IPS-20b (cell line): ENCODE results near the gene PARP12.

Experiments used
- H3K27ac ChIP-seq: one replicate; pipeline ENCODE4 v1.5.1; 2013; ENCODE audit warnings: low read length
- H3K27me3 ChIP-seq: 2 replicates; pipeline ENCODE4 v1.6.1; 2013; ENCODE audit warnings: mild to moderate bottlenecking, low read length, inconsistent platforms; ENCODE audit not compliant: insufficient read depth
- H3K36me3 ChIP-seq: 2 replicates; pipeline ENCODE4 v1.6.1; 2013; ENCODE audit warnings: low read depth, mild to moderate bottlenecking, inconsistent platforms, low read length, moderate library complexity; ENCODE audit not compliant: insufficient read depth
- H3K4me1 ChIP-seq: 2 replicates; pipeline ENCODE4 v1.6.1; 2013; ENCODE audit warnings: mild to moderate bottlenecking, control low read depth, inconsistent platforms, low read length, moderate library complexity; ENCODE audit not compliant: insufficient read depth
- H3K4me3 ChIP-seq: 2 replicates; pipeline ENCODE4 v1.5.1; 2013; ENCODE audit warnings: mild to moderate bottlenecking, low read length, inconsistent platforms
- H3K9ac ChIP-seq: 2 replicates; pipeline ENCODE4 v1.6.1; 2013; ENCODE audit warnings: low read depth, mild to moderate bottlenecking, inconsistent platforms, low read length, moderate library complexity
- H3K9me3 ChIP-seq: 2 replicates; pipeline ENCODE4 v1.6.1; 2013; ENCODE audit warnings: mild to moderate bottlenecking, low read depth, low read length, inconsistent platforms; ENCODE audit not compliant: insufficient read depth

The PARP12 gene

DNA sequence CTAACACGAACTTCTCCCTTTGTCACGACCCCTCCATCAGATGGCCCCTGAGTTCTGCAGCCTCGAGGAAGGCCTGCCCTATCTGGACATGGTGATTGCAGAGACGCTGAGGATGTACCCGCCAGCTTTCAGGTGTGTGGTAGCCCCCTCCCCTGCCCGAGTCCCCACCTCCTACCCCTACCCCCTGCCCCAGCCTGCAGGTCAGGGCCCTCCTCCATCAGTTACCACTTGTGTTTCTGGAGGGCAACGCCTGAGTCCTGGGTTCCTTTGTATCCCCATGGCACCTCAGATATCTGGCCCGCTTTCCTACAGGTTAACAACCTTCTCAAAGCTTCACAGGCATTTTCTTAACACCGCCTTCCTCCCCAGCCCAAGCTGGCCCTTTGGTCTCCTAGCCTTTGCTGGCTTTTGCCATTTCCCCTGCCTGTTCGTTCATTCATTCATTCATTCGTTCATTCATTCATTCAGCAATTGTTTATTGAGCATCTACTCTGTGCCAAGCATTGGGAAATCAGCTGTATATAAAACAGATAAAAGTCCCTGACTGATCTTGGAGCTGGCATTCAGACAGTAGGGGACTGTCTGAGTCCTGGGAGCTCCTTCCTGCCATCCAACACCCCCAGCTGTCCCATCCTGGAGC, 55.6 kb downstream of the PARP12 start:
- no peaks in the 10 kb centered on the region for H3K36me3 ChIP-seq
- no peaks in the 10 kb centered on the region for H3K27me3 ChIP-seq
- peaks cover 2% of the 10 kb centered on the region; the same call in 1 of the 2 replicates for H3K4me1 ChIP-seq
- no peak overlapping the region for H3K9ac ChIP-seq
- no peak overlapping the region for H3K27ac ChIP-seq
- H3K4me3 ChIP-seq, result no peak overlapping the region
- H3K9me3 ChIP-seq, result no peaks in the 10 kb centered on the region

DNA sequence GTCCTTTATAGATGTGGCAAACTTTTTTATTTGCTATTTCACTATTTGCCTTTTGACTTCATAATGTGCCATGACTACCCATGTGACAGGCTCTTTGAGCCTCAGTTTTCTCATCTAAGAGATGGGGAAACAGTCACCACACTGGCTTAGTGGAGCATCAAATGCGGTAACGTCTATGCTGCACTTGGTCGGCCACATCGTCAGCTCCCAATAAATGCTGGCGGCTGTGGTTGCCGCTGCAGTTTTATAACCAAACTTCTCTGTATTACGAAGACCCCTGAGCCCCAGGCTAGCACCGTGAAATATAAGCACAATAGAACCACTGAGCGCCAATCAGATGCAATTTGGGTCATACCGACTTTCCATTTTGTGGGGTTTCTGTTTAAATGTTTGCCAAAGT, 56.2 kb downstream of the PARP12 start:
- H3K4me1 ChIP-seq, result peaks cover 2% of the 10 kb centered on the region; the same call in 1 of the 2 replicates
- H3K36me3 ChIP-seq, result no peaks in the 10 kb centered on the region
- H3K27me3 ChIP-seq, result no peaks in the 10 kb centered on the region
- no peaks in the 10 kb centered on the region for H3K9me3 ChIP-seq
- H3K9ac ChIP-seq, result no peak overlapping the region
- no peak overlapping the region for H3K4me3 ChIP-seq
- no peak overlapping the region for H3K27ac ChIP-seq

DNA sequence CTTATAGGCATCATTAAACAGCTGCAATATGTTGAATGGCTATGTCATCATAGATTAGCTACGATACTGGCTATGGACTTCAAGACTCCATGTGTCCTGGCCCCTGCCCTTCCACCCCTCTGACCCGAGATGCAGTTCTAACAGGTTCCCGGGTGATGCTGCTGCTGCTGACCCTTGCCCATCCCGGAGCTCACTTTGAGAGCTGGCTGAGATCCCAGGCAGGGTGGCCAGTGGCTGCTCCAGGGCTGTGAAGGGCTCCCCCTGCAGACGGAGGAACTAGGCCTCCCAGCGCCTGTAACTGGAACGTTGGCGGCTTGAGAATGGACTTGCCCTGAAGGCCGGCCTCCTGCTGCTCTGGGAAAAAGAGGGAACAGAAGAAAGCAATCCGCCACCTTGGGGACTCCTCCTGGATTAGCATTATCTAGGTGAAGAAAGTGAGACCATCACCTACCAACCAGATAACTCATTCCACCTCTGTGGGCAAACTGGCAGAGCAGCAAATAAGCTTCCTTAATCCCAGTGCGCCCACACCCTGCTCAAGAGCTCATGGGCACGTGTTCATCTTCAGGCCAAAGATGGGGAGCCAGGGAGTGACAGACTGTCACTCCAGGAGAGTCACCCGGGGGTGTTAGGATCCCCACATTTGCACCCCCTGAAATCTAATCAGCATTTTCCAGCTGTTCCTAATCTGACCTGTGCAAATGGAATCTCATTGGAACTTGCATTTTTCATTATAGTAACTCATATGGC, 56.8 kb downstream of the PARP12 start:
- Histone ChIP-seq H3K4me3 (no peak overlapping the region), H3K9me3 (no peaks in the 10 kb centered on the region), H3K27me3 (no peaks in the 10 kb centered on the region), H3K27ac (no peak overlapping the region), H3K9ac (no peak overlapping the region), H3K36me3 (no peaks in the 10 kb centered on the region), H3K4me1 (peaks cover 2% of the 10 kb centered on the region; the same call in 1 of the 2 replicates)

- H3K9ac ChIP-seq, result no peak overlapping the region
- H3K27ac ChIP-seq, result no peak overlapping the region
- H3K36me3 ChIP-seq, result no peaks in the 10 kb centered on the region
- H3K9me3 ChIP-seq, result no peaks in the 10 kb centered on the region
- 0 out of 2 replicates have a peak, but pooled peaks cover 2% of the 10 kb centered on the region for H3K4me1 ChIP-seq
- H3K27me3 ChIP-seq, result no peaks in the 10 kb centered on the region
- H3K4me3 ChIP-seq, result no peak overlapping the region
These were observed 57.4 kb downstream of the PARP12 start for GRCh38 chr7:140005341-140005740.

GRCh38 chr7:140004672-140005071, 58.1 kb downstream of the PARP12 start:
- no peak overlapping the region for H3K27ac ChIP-seq
- no peak overlapping the region for H3K9ac ChIP-seq

GRCh38 chr7:140003913-140004382, 58.8 kb downstream of the PARP12 start:
- no peaks in the 10 kb centered on the region for H3K9me3 ChIP-seq
- H3K27me3 ChIP-seq, result no peaks in the 10 kb centered on the region
- H3K36me3 ChIP-seq, result no peaks in the 10 kb centered on the region
- H3K4me1 ChIP-seq, result no peaks in the 10 kb centered on the region
- H3K4me3 ChIP-seq, result no peak overlapping the region
- no peak overlapping the region for H3K27ac ChIP-seq
- no peak overlapping the region for H3K9ac ChIP-seq

More at GRCh38 chr7:140004672-140005071, 58.1 kb downstream of the PARP12 start:
- H3K27me3 ChIP-seq, result no peaks in the 10 kb centered on the region
- H3K9me3 ChIP-seq, result no peaks in the 10 kb centered on the region
- H3K4me1 ChIP-seq, result no peaks in the 10 kb centered on the region
- no peaks in the 10 kb centered on the region for H3K36me3 ChIP-seq
- no peak overlapping the region for H3K4me3 ChIP-seq

DNA sequence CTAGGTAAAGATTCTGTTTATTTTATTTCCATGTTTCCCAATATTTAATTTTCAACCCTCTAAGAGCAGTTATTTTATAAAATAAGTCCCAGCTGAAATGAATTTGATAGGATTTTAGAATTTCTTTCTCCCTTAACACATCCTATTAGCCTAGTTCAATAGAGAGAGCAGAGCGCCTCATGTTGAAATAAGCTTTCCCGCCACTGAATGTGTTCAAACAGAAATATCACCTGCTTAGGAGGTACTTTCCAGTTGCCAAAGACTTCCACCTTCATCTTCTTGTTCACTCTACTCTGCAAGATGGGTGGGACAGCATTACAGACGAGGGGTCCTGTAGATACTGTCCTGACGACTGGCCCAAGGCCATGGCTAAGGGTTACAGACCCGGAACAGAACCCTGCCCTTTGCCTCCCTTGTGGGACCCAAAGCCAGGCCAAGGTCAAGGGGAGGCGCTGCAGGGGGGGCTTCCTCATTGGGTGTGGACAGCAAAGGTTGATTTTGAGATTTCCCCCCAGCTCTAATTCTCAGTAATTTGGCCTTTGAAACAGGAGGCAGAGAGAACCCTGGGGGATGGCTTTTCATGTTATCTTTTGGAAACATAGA, 62.0 kb downstream of the PARP12 start:
- Histone ChIP-seq H3K27ac (no peak overlapping the region), H3K27me3 (no peaks in the 10 kb centered on the region), H3K36me3 (no peaks in the 10 kb centered on the region), H3K9me3 (no peaks in the 10 kb centered on the region), H3K9ac (no peak overlapping the region), H3K4me3 (no peak overlapping the region), H3K4me1 (no peaks in the 10 kb centered on the region)

DNA sequence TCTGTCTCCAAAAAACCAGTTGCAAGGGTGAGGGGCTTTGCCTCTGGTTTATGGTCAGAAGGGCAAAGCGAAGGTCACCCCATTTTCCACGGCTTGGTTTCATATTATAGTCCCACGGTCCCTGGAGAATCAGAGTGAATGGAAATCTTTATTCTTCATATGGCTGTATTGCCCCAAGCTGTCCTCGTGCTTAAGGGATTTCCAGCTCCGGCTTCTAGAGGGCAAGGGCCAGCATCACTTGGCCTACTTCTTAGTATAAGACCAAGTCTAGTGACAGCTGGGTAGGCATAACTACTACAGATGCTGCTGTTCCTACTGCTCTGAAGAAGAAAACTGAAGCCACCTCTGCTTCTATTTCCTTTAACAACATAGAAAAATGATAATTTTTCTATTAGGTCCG, 63.2 kb downstream of the PARP12 start:
- H3K36me3 ChIP-seq, result no peaks in the 10 kb centered on the region
- no peak overlapping the region for H3K9ac ChIP-seq
- no peaks in the 10 kb centered on the region for H3K4me1 ChIP-seq
- no peak overlapping the region for H3K4me3 ChIP-seq
- H3K9me3 ChIP-seq, result no peaks in the 10 kb centered on the region
- H3K27ac ChIP-seq, result no peak overlapping the region
- H3K27me3 ChIP-seq, result no peaks in the 10 kb centered on the region

DNA sequence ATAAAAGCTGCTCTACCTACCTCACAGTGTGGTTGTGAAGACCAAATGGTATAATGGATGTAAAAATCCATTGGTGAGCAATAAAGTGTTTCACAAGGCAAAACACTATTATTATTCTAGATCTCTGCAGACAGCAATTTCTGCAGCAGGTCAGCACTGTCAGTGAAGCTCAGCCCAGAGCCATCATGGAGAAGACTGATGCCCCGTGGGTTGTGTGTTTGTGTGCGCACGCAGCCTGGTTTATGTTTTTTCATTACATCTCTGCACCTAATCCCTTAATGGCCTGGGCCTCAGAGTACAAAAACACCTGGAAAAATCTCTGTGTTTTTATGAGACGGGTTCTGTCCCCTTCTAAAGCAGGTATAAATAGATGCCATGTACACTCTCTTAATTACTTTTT, 64.2 kb downstream of the PARP12 start:
- no peaks in the 10 kb centered on the region for H3K36me3 ChIP-seq
- H3K9ac ChIP-seq, result no peak overlapping the region
- H3K4me1 ChIP-seq, result no peaks in the 10 kb centered on the region
- no peak overlapping the region for H3K27ac ChIP-seq
- no peaks in the 10 kb centered on the region for H3K9me3 ChIP-seq
- H3K27me3 ChIP-seq, result no peaks in the 10 kb centered on the region
- no peak overlapping the region for H3K4me3 ChIP-seq

DNA sequence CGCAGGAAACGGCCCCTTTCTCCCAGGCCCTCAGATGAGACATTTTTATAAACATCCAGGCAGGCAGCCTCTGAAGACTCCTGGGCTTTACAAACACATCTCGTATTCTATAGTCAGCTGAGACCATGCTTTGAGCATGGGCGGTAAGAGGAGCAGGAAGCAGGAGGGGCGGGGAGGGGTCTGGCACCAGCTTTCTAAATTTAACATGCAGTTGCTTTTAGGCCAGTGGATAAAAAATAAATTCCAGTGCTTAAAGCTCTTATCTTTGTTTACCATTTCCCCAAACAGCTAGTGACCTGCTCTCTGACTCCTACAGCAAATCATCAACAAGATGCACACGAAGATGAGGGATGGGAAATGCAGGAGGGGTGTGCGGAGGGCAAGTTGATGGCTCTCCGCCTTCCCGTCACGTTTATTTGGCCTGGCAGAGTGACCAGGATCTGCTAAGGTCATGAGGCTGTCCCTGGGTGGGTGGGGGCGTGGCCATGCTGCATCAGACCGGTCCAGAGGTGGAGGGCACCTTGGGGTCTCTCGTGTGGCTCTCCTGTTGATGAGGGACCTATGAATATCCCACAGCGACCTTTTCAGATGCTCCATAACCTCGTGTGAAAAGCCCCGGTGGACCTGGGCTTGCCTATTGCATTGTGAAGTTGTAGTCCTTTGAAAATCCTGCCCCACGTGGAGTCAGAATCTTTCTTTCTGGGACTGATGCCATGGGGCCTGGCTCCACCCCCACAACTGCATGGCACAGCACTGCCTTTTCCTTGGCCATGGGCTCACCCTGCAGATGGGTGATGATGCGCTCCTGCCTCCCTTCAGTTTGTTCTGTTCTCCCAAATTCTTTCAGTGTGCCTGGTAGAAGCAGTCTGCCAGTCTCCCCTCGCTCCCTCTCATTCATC, 67.5 kb downstream of the PARP12 start:
- no peaks in the 10 kb centered on the region for H3K4me1 ChIP-seq
- H3K36me3 ChIP-seq, result no peaks in the 10 kb centered on the region
- H3K4me3 ChIP-seq, result no peak overlapping the region
- no peaks in the 10 kb centered on the region for H3K9me3 ChIP-seq
- no peak overlapping the region for H3K27ac ChIP-seq
- H3K9ac ChIP-seq, result no peak overlapping the region
- no peaks in the 10 kb centered on the region for H3K27me3 ChIP-seq

- H3K27ac ChIP-seq, result no peak overlapping the region
- no peaks in the 10 kb centered on the region for H3K27me3 ChIP-seq
- no peak overlapping the region for H3K9ac ChIP-seq
- H3K36me3 ChIP-seq, result no peaks in the 10 kb centered on the region
- no peak overlapping the region for H3K4me3 ChIP-seq
- no peaks in the 10 kb centered on the region; the same call in 1 of the 2 replicates for H3K4me1 ChIP-seq
- no peaks in the 10 kb centered on the region for H3K9me3 ChIP-seq
These were observed 68.4 kb downstream of the PARP12 start for GRCh38 chr7:139994356-139994755.
